ENCODE results near the gene CHERP. TPM values are rescaled to one million over a fixed set of nuclear protein-coding genes. Genes with fewer than 3 reads are reported as not detected.
A peak's percentile ranks its signal among the peaks of the same experiment; 100 is the strongest.
"Not testable (repeated sequence)": the region's sequence is repeated elsewhere in the genome, so short reads cannot be mapped to it uniquely, and the experiment has no call there.

The CHERP gene
- total and polyA plus RNA-seq, 2 donors (not counting 1 experiment from before 2014, with no cell fraction given): 2.4 to 6.1 TPM

DNA sequence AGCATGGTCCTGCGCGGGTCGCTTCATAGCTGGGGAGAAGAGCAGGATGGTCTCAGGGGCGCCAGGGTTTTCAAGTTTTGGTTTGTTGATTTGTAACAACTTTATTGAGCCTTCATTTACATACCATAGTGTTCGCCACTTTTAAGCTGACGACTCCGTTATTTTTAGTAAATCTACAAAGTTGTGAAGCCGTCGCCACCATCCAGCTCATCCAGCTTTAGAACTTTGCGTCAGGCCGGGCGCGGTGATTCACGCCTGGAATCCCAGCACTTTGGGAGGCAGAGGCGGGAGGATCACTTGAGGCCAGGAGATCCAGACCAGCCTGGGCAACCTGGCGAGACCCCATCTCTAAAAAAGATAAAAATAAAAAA lies 45.6 kb downstream of the CHERP start:
- H3K79me2 ChIP-seq (ENCODE audit: control insufficient read depth, insufficient read depth, low read length): peaks cover 3% of the 10 kb centered on the region
- TF ChIP-seq, protein P1, sequence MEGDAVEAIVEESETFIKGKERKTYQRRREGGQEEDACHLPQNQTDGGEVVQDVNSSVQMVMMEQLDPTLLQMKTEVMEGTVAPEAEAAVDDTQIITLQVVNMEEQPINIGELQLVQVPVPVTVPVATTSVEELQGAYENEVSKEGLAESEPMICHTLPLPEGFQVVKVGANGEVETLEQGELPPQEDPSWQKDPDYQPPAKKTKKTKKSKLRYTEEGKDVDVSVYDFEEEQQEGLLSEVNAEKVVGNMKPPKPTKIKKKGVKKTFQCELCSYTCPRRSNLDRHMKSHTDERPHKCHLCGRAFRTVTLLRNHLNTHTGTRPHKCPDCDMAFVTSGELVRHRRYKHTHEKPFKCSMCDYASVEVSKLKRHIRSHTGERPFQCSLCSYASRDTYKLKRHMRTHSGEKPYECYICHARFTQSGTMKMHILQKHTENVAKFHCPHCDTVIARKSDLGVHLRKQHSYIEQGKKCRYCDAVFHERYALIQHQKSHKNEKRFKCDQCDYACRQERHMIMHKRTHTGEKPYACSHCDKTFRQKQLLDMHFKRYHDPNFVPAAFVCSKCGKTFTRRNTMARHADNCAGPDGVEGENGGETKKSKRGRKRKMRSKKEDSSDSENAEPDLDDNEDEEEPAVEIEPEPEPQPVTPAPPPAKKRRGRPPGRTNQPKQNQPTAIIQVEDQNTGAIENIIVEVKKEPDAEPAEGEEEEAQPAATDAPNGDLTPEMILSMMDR (conservative IDR thresholded peaks at IDR 0.05 in 1 of 2, IDR thresholded peaks at IDR 0.05 in 1 of 2; ENCODE audit: low read depth in 1 of 2, low read length in 2 of 2): no peak

DNA sequence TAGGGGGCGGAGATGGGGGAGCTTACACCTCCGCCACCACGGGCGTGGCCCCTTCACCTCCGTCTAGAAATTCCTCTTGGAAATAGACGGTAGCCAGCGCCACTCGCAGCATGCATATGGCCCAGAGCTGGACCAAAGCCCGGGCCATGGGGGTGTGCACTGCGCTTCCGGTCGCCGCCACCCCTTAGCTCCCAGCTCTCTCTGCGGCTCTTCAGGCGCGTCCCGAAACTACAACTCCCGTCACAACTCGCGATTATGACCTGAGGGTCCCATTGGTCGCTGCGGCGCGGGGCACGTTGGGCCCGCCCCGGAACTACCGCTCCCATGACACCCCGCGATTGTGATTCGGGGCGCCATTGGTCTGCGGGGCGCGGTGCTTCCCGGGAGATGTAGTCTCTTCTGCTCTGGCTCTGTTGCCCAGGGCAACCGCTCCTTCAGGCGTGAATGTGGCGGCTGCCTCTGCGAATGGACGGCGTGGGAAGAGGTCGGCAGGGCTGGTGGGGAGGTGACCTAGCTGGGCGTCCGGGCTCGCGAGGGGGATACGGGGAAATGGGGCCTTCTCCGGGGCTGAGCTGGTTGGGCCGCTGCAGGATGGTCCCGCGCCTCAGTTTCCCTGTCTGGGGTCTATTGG lies 46.1 kb downstream of the CHERP start, which contains the start of the genes C19orf44 and CALR3:
TSS of gene C19orf44 (plus strand) at position 413 of the 631 bp plus-strand sequence. CDS start 4,399 bp downstream, outside the sequence.
TSS of gene CALR3 (minus strand) at position 186 of the 631 bp plus-strand sequence. CDS start at position 148, 38 bp downstream.
- DNase-seq (ENCODE audit: low read depth in 2 of 2): peak; percentile 98
- no peak for TF ChIP-seq EZH2 (IDR thresholded peaks at IDR 0.05; ENCODE audit: low read length, missing control alignments)
- TF ChIP-seq, protein P1 (conservative IDR thresholded peaks at IDR 0.05 in 1 of 2, IDR thresholded peaks at IDR 0.05 in 1 of 2; ENCODE audit: low read depth in 1 of 2, low read length in 2 of 2): no peak

More for the DNA sequence above, 45.6 kb downstream of the CHERP start:
- Histone ChIP-seq H3K9me3 (ENCODE audit: control insufficient read depth, insufficient read depth, low read depth, low read length) (no peaks in the 10 kb centered on the region), H4K20me1 (ENCODE audit: control insufficient read depth, extremely low read depth, insufficient read depth, low read length) (no peaks in the 10 kb centered on the region), H3K4me1 (ENCODE audit: control insufficient read depth, extremely low read depth, insufficient read depth, low read length) (no peaks in the 10 kb centered on the region), H3K9ac (ENCODE audit: insufficient read depth, low read length) (peak overlapping the region; percentile 78), H3K4me3 (replicated peaks in 1 of 4; ENCODE audit: control extremely low read depth in 1 of 4, insufficient read depth in 1 of 4, low read depth in 3 of 4, low read length in 4 of 4) (peak overlapping the region; percentile 70 to 90 (median 82)), H2AFZ (ENCODE audit: low read length) (peak overlapping the region; percentile 92), H3K36me3 (ENCODE audit: control insufficient read depth, insufficient read depth, low read length) (no peaks in the 10 kb centered on the region), H3K4me2 (ENCODE audit: extremely low read depth, insufficient read depth, low read length) (peak overlapping the region; percentile 81), H3K27ac (ENCODE audit: insufficient read depth, low read length) (peak overlapping the region; percentile 91), H3K27me3 (ENCODE audit: control insufficient read depth, insufficient read depth, low read length) (no peaks in the 10 kb centered on the region)
- peak; percentile 40 to 67 for DNase-seq (ENCODE audit: low read depth in 2 of 2)

DNA sequence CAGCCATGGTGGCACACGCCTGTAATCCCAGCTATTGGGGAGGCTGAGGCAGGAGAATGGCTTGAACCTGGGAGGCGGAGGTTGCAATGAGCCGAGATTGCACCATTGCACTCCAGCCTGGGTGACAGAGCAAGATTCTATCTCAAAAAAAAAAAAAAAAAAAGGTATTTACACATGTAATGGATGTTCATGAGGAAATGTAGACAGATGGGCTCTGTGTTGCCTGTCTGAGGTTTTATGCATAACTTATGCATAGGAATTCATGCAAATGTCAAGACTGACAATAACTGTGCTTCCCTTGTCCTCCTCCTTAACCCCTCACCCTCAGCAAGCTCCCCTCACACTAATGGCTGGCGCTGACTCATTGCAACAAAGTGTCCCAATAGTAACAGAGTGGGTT lies 55.8 kb downstream of the CHERP start:
- not testable (repeated sequence) for H3K79me2 ChIP-seq (ENCODE audit: control insufficient read depth, insufficient read depth, low read length); H3K4me1 ChIP-seq (ENCODE audit: control insufficient read depth, extremely low read depth, insufficient read depth, low read length); H2AFZ ChIP-seq (ENCODE audit: low read length); H3K27me3 ChIP-seq (ENCODE audit: control insufficient read depth, insufficient read depth, low read length); H3K4me2 ChIP-seq (ENCODE audit: extremely low read depth, insufficient read depth, low read length); H3K9me3 ChIP-seq (ENCODE audit: control insufficient read depth, insufficient read depth, low read depth, low read length); H3K4me3 ChIP-seq (replicated peaks in 1 of 4; ENCODE audit: control extremely low read depth in 1 of 4, insufficient read depth in 1 of 4, low read depth in 3 of 4, low read length in 4 of 4); H4K20me1 ChIP-seq (ENCODE audit: control insufficient read depth, extremely low read depth, insufficient read depth, low read length); H3K27ac ChIP-seq (ENCODE audit: insufficient read depth, low read length); DNase-seq (ENCODE audit: low read depth in 2 of 2); H3K9ac ChIP-seq (ENCODE audit: insufficient read depth, low read length); H3K36me3 ChIP-seq (ENCODE audit: control insufficient read depth, insufficient read depth, low read length)

More for the DNA sequence above, 46.1 kb downstream of the CHERP start, which contains the start of the genes C19orf44 and CALR3:
- H3K4me1 ChIP-seq (ENCODE audit: control insufficient read depth, extremely low read depth, insufficient read depth, low read length): no peaks in the 10 kb centered on the region
- peaks cover 3% of the 10 kb centered on the region for H3K79me2 ChIP-seq (ENCODE audit: control insufficient read depth, insufficient read depth, low read length)
- peak within 1 kb of the TSS; percentile 91 for H3K27ac ChIP-seq (ENCODE audit: insufficient read depth, low read length)
- H3K4me3 ChIP-seq (replicated peaks in 1 of 4; ENCODE audit: control extremely low read depth in 1 of 4, insufficient read depth in 1 of 4, low read depth in 3 of 4, low read length in 4 of 4): peak within 1 kb of the TSS; percentile 70 to 90 (median 82)
- H3K27me3 ChIP-seq (ENCODE audit: control insufficient read depth, insufficient read depth, low read length): no peaks in the 10 kb centered on the region
- peak within 1 kb of the TSS; percentile 90 for H3K4me2 ChIP-seq (ENCODE audit: extremely low read depth, insufficient read depth, low read length)
- H3K36me3 ChIP-seq (ENCODE audit: control insufficient read depth, insufficient read depth, low read length): no peaks in the 10 kb centered on the region
- no peaks in the 10 kb centered on the region for H4K20me1 ChIP-seq (ENCODE audit: control insufficient read depth, extremely low read depth, insufficient read depth, low read length)
- no peaks in the 10 kb centered on the region for H3K9me3 ChIP-seq (ENCODE audit: control insufficient read depth, insufficient read depth, low read depth, low read length)
- H3K9ac ChIP-seq (ENCODE audit: insufficient read depth, low read length): peak within 1 kb of the TSS; percentile 78
- H2AFZ ChIP-seq (ENCODE audit: low read length): peak within 1 kb of the TSS; percentile 92
